T-helper 17 cell (primary cell): Measurements from ENCODE around the gene TMEM120B. TPM values are rescaled to one million over a fixed set of nuclear protein-coding genes. Genes with fewer than 3 reads are reported as not detected.

Experiments
- ATAC-seq: fragments of 150-1000 bp; cut with Tn5 transposase; 2 replicates; pipeline ENCODE4 v1.10.0; 2021; ENCODE audit warnings: mild to moderate bottlenecking, moderate library complexity
- DNase-seq, 3 donors: peaks; one replicate each; pipeline versions ENCODE4 v3.0.0 to v3.0.0-alpha.2; 2020 to 2021
- H3K9me3 ChIP-seq: one replicate; pipeline ENCODE4 v1.7.0; 2013; ENCODE audit warnings: low read length, mild to moderate bottlenecking; ENCODE audit not compliant: control insufficient read depth, poor library complexity, severe bottlenecking
- H3K27ac Mint-ChIP-seq: one replicate; pipeline ENCODE4 v1.8.0; 2022; ENCODE audit warnings: mild to moderate bottlenecking, moderate library complexity, mixed read lengths
- H3K27me3 Mint-ChIP-seq: one replicate; pipeline ENCODE4 v1.8.0; 2022; ENCODE audit warnings: mixed read lengths
- H3K36me3 Mint-ChIP-seq: one replicate; pipeline ENCODE4 v1.8.0; 2022; ENCODE audit warnings: low read depth, mixed read lengths
- H3K4me1 Mint-ChIP-seq: one replicate; pipeline ENCODE4 v1.8.0; 2022; ENCODE audit warnings: mild to moderate bottlenecking, mixed read lengths
- H3K4me3 Mint-ChIP-seq: one replicate; pipeline ENCODE4 v1.8.0; 2022; ENCODE audit warnings: mild to moderate bottlenecking, moderate library complexity, mixed read lengths
- total RNA-seq, 4 donors: library from RNA in 2 of 4; stranded (reverse) in 2 of 4; gene quantifications; one replicate each; pipeline ENCODE4 v1.2.3 and lab custom pipeline; 2022 to 2026

The TMEM120B gene
- total RNA-seq, 2 donors from 2014 or later, result 6.9 to 7.0 TPM

GRCh38 chr12:121776190-121777098 is 63.9 kb downstream of the TMEM120B start:
- Mint-ChIP-seq H3K27me3 (no peaks in the 10 kb centered on the region), H3K4me1 (peaks cover 18% of the 10 kb centered on the region), H3K4me3 (peak overlapping the region; percentile 15), H3K27ac (peak overlapping the region; percentile 90), H3K36me3 (no peaks in the 10 kb centered on the region)
- no peaks in the 10 kb centered on the region for H3K9me3 ChIP-seq
- peak; percentile 80 for ATAC-seq
- DNase-seq, result peak; percentile 77 to 94 (median 83)

GRCh38 chr12:121778567-121779421 is 66.2 kb downstream of the TMEM120B start:
- DNase-seq (no peak), ATAC-seq (no peak)
- peaks cover 25% of the 10 kb centered on the region for H3K4me1 Mint-ChIP-seq
- peak overlapping the region; percentile 90 for H3K27ac Mint-ChIP-seq
- H3K4me3 Mint-ChIP-seq, result no peak overlapping the region
- H3K27me3 Mint-ChIP-seq, result no peaks in the 10 kb centered on the region
- no peaks in the 10 kb centered on the region for H3K9me3 ChIP-seq
- peaks cover 4% of the 10 kb centered on the region for H3K36me3 Mint-ChIP-seq

DNA sequence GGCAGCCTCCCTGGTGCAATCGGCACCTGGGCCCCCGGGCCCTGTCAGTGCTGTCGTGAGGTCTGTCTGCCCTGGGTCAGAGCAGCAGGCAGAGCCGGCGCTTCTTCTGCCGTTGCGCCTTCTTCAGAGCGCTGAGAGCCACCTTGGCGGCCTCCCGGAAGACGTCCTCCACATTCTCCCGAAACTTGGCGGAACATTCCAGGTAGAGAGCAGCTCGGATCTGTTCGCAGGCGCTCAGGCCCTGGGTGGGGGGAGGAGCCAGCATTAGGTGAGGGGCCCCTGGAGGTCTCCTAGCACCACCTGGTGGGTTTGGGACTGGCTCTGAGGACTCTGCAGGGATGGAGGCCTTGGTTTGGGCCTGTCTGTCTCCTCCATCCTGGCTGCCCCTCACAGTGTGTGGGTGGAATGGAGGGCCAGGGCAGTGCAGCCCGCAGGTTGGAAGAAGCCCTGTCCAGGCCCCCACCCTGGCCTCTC is 66.9 kb downstream of the TMEM120B start:
- Mint-ChIP-seq H3K27ac (peak overlapping the region; percentile 90), H3K36me3 (peaks cover 4% of the 10 kb centered on the region), H3K4me1 (peaks cover 31% of the 10 kb centered on the region), H3K27me3 (no peaks in the 10 kb centered on the region), H3K4me3 (no peak overlapping the region)
- H3K9me3 ChIP-seq, result no peaks in the 10 kb centered on the region
- DNase-seq (no peak), ATAC-seq (no peak)

DNA sequence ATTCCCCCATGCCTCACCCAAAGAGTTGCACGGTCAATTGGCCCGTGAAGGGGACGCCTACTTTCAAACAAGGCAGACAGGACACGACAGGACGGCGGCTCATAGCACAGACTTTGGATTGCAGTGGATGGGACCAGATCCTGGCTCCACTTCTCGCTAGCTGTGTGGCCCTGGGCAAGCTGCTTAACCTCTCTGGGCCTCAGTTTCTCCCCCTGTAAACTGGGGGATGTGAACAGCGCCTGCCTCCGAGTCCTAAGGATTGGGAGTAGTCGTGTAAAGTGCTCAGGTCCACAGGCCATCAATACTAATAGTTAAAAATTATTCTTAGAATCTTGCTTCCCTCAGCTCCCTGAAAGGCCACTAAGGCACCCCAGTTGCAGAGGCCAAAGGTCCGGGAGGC is 67.9 kb downstream of the TMEM120B start:
- peaks cover 37% of the 10 kb centered on the region for H3K4me1 Mint-ChIP-seq
- no peaks in the 10 kb centered on the region for H3K9me3 ChIP-seq
- peak overlapping the region; percentile 4 for H3K27ac Mint-ChIP-seq
- no peak for ATAC-seq
- peaks cover 4% of the 10 kb centered on the region for H3K36me3 Mint-ChIP-seq
- no peak overlapping the region for H3K4me3 Mint-ChIP-seq
- no peak for DNase-seq
- H3K27me3 Mint-ChIP-seq, result no peaks in the 10 kb centered on the region

DNA sequence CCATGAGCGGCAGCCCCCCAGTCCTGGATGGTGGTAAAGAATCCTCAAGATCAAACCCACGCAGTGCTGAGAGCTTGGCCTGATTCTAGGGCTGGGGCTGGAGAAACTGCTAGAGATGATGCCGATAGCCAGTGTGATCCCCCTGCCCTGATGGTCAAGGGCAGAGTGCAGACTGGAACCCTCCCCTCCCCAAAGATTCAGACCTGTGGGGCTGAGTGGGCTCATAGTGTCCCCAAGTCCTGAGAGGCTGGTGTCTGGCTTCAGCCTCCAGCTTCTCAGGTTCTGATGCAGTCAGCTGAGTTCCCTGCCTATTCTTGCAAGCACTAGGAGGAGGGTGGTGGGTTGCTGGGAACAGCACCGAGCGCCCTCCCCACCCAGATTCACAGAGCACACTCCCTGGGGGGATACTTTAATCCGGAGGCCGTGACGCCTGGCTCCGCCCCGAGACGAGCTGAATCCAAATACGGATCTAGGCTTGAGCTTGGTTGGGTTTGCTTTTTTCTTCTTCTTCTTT is 69.0 kb downstream of the TMEM120B start:
- peaks cover 4% of the 10 kb centered on the region for H3K36me3 Mint-ChIP-seq
- H3K27me3 Mint-ChIP-seq, result no peaks in the 10 kb centered on the region
- H3K4me1 Mint-ChIP-seq, result peaks cover 40% of the 10 kb centered on the region
- no peaks in the 10 kb centered on the region for H3K9me3 ChIP-seq
- ATAC-seq (peak; percentile 3), DNase-seq (no peak)
- peak overlapping the region; percentile 100 for H3K27ac Mint-ChIP-seq
- peak overlapping the region; percentile 87 for H3K4me3 Mint-ChIP-seq

DNA sequence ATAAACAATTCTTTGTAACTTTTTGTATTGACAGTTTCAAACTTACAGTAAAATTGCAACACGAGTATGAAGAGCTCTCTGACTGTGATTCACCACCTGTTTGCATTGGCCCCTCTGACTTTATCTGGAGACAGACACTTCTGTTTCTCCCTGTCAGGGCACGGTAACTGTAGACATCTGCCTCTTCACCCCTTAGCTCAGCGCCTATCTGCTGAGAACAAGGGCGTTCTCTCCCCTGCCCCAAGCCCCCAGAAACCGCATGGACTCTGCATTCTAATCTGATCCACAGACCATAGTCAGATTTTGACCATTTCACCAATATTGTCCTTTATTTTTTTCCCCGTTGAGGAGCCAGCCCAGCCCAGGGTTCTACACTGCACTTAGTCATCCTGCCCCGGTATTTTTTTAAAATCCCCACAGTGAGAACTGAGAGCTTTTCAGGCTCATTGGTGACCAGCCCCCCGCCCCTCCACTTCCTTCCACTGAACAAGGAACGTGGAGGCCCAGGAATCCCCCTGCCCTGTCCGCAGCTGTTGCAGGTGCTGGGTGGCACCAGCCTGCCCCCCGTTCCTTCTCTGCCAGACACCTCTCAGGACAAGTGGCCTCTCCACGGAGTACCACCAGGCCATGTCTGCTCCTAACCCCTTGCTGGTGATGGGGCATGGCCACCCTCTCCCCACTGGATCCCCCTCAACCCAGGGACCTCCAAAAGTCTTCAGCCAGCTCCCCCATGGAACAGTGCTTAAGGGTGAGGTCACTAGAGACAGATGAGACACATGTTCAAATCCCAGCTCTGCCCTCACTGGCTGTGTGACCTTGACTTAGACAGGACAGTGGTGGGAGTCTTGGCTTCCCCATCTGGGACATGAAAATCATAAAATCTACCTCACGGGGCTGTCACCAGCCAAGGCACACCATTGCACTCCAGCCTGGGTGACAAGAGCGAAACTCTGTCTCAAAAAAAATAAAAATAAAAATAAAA is 69.7 kb downstream of the TMEM120B start:
- peak; percentile 59 for ATAC-seq
- no peaks in the 10 kb centered on the region for H3K9me3 ChIP-seq
- DNase-seq, result peak in 1 of 3 donors; percentile 54
- H3K4me3 Mint-ChIP-seq, result peak overlapping the region; percentile 87
- peaks cover 4% of the 10 kb centered on the region for H3K36me3 Mint-ChIP-seq
- peak overlapping the region; percentile 100 for H3K27ac Mint-ChIP-seq
- H3K4me1 Mint-ChIP-seq, result peaks cover 47% of the 10 kb centered on the region
- no peaks in the 10 kb centered on the region for H3K27me3 Mint-ChIP-seq

GRCh38 chr12:121783766-121784165 is 71.2 kb downstream of the TMEM120B start:
- ATAC-seq (no peak), DNase-seq (no peak)
- Mint-ChIP-seq H3K27ac (peak overlapping the region; percentile 100), H3K4me3 (peak overlapping the region; percentile 62), H3K4me1 (peaks cover 53% of the 10 kb centered on the region), H3K27me3 (no peaks in the 10 kb centered on the region), H3K36me3 (peaks cover 4% of the 10 kb centered on the region)
- H3K9me3 ChIP-seq, result no peaks in the 10 kb centered on the region

DNA sequence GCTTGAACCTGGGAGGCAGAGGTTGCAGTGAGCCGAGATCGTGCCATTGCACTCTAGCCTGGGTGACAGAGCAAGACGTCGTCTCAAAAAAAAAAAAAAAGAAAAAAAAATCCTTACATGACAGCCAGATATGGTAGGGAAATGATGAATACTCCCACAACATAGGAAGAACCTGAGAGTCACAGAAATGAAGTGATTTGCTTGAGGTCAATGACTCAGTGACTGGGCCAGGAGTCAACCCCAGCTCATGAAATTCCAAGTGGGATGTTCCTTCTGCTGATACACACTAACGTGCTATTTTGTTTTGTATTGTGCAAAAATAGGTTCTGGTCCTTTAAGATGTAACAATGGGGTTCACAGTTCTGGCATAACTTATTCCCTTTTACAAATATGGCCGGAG is 71.9 kb downstream of the TMEM120B start:
- peaks cover 4% of the 10 kb centered on the region for H3K36me3 Mint-ChIP-seq
- H3K9me3 ChIP-seq, result no peaks in the 10 kb centered on the region
- H3K27ac Mint-ChIP-seq, result peak overlapping the region; percentile 100
- H3K4me1 Mint-ChIP-seq, result peaks cover 57% of the 10 kb centered on the region
- no peak for ATAC-seq
- no peaks in the 10 kb centered on the region for H3K27me3 Mint-ChIP-seq
- DNase-seq, result no peak
- H3K4me3 Mint-ChIP-seq, result peak overlapping the region; percentile 88

DNA sequence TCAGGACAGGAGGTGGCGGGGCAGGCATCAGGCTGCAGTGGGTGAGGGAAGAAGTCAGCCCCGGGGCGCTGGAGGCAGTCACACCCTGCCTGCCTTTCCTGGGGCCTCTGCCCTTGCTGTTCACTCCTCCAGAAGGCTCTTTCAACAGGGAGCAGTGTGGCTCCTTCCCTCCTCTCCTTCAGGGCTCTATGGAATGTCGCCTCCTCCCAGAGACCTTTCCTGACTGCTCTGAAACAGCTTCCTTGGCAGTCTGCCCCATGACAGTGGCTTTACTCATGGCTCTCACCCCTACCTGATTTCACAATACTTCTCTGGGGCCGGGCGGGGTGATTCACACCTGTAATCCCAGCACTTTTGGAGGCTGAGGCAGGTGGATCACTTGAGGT is 73.9 kb downstream of the TMEM120B start:
- no peaks in the 10 kb centered on the region for H3K9me3 ChIP-seq
- no peak for DNase-seq
- peaks cover 8% of the 10 kb centered on the region for H3K36me3 Mint-ChIP-seq
- peak overlapping the region; percentile 98 for H3K4me3 Mint-ChIP-seq
- H3K27ac Mint-ChIP-seq, result peak overlapping the region; percentile 100
- ATAC-seq, result no peak
- peaks cover 69% of the 10 kb centered on the region for H3K4me1 Mint-ChIP-seq
- no peaks in the 10 kb centered on the region for H3K27me3 Mint-ChIP-seq

GRCh38 chr12:121787063-121788025 is 74.8 kb downstream of the TMEM120B start:
- ATAC-seq (peak; percentile 10), DNase-seq (peak in 1 of 3 donors; percentile 43)
- peaks cover 4% of the 10 kb centered on the region for H3K36me3 Mint-ChIP-seq
- H3K27me3 Mint-ChIP-seq, result no peaks in the 10 kb centered on the region
- no peaks in the 10 kb centered on the region for H3K9me3 ChIP-seq
- H3K4me1 Mint-ChIP-seq, result peaks cover 68% of the 10 kb centered on the region
- H3K27ac Mint-ChIP-seq, result peak overlapping the region; percentile 100
- peak overlapping the region; percentile 98 for H3K4me3 Mint-ChIP-seq

GRCh38 chr12:121788176-121788818 is 75.7 kb downstream of the TMEM120B start:
- no peak for ATAC-seq
- Mint-ChIP-seq H3K36me3 (peaks cover 4% of the 10 kb centered on the region), H3K27ac (peak overlapping the region; percentile 100), H3K4me3 (peak overlapping the region; percentile 98), H3K27me3 (no peaks in the 10 kb centered on the region), H3K4me1 (peaks cover 62% of the 10 kb centered on the region)
- H3K9me3 ChIP-seq, result no peaks in the 10 kb centered on the region
- no peak for DNase-seq
